ENCODE measurements around the gene ITGA1.

GRCh38 chr5:52807723-52808122 lies 20.0 kb downstream of the ITGA1 start:
- no peak for TF ChIP-seq CTCF (IDR thresholded peaks at IDR 0.05)
- TF ChIP-seq POLR2A (IDR thresholded peaks at IDR 0.05): no peak

All from lower leg skin (tissue), 3 donors.